Astrocyte (in vitro differentiated cells and primary cell): ENCODE data around the gene SPTBN1. TPM values are rescaled to one million over a fixed set of nuclear protein-coding genes. Genes with fewer than 3 reads are reported as not detected.

Experiments
- DNase-seq: peaks from one replicate; pipeline ENCODE4 v3.0.0-alpha.2; 2010; ENCODE audit warnings: low read depth
- FAIRE-seq: peaks from 2 replicates; lab custom pipeline; 2011; peaks lifted over from hg19 to GRCh38; lab: Jason Lieb, UNC
- H2AFZ ChIP-seq: 2 replicates; pipeline ENCODE4 v1.6.0; 2012; ENCODE audit warnings: low read depth, low read length, inconsistent platforms
- H3K27ac ChIP-seq: 2 replicates; pipeline ENCODE4 v1.5.1; 2011; ENCODE audit warnings: low read depth, low read length, inconsistent platforms
- H3K27me3 ChIP-seq: 2 replicates; pipeline ENCODE4 v1.6.0; 2011; ENCODE audit warnings: low read length, inconsistent platforms; ENCODE audit not compliant: insufficient read depth
- H3K36me3 ChIP-seq: 2 replicates; pipeline ENCODE4 v1.5.1; 2011; ENCODE audit warnings: low read length, inconsistent platforms; ENCODE audit not compliant: insufficient read depth
- H3K4me1 ChIP-seq: 2 replicates; pipeline ENCODE4 v1.5.1; 2011; ENCODE audit warnings: low read length, inconsistent platforms; ENCODE audit not compliant: insufficient read depth
- H3K4me2 ChIP-seq: 2 replicates; pipeline ENCODE4 v1.6.0; 2012; ENCODE audit warnings: low read length, inconsistent platforms
- H3K4me3 ChIP-seq: 2 replicates; pipeline ENCODE4 v1.5.1; 2011; ENCODE audit warnings: low read depth, mild to moderate bottlenecking, low read length, inconsistent platforms; ENCODE audit not compliant: insufficient read depth
- H3K79me2 ChIP-seq: 2 replicates; pipeline ENCODE4 v1.6.0; 2012; ENCODE audit warnings: mild to moderate bottlenecking, low read length, inconsistent platforms; ENCODE audit not compliant: insufficient read depth
- H3K9ac ChIP-seq: 2 replicates; pipeline ENCODE4 v1.6.0; 2012; ENCODE audit warnings: mild to moderate bottlenecking, low read length, inconsistent platforms
- H3K9me3 ChIP-seq: 2 replicates; pipeline ENCODE4 v1.5.1; 2012; ENCODE audit warnings: low read depth, mild to moderate bottlenecking, low read length, inconsistent platforms; ENCODE audit not compliant: insufficient read depth
- H4K20me1 ChIP-seq: 2 replicates; pipeline ENCODE4 v1.6.0; 2012; ENCODE audit warnings: low read length, inconsistent platforms; ENCODE audit not compliant: insufficient read depth
- H3K27ac Mint-ChIP-seq: one replicate; pipeline ENCODE4 v1.8.0; 2021; ENCODE audit warnings: mild to moderate bottlenecking, mixed read lengths; ENCODE audit not compliant: unreplicated experiment
- H3K27me3 Mint-ChIP-seq: one replicate; pipeline ENCODE4 v1.8.0; 2021; ENCODE audit warnings: low read depth, mixed read lengths; ENCODE audit not compliant: unreplicated experiment
- H3K36me3 Mint-ChIP-seq: one replicate; pipeline ENCODE4 v1.8.0; 2021; ENCODE audit warnings: low read depth, mixed read lengths; ENCODE audit not compliant: unreplicated experiment
- H3K4me1 Mint-ChIP-seq: one replicate; pipeline ENCODE4 v1.8.0; 2021; ENCODE audit warnings: low read depth, mixed read lengths; ENCODE audit not compliant: unreplicated experiment
- H3K4me3 Mint-ChIP-seq: one replicate; pipeline ENCODE4 v1.8.0; 2021; ENCODE audit warnings: mild to moderate bottlenecking, moderate library complexity, mixed read lengths; ENCODE audit not compliant: unreplicated experiment
- H3K9me3 Mint-ChIP-seq: one replicate; pipeline ENCODE4 v1.8.0; 2021; ENCODE audit warnings: mild to moderate bottlenecking, mixed read lengths; ENCODE audit not compliant: unreplicated experiment
- EZH2 ChIP-seq: IDR thresholded peaks from 2 replicates; pipeline ENCODE4 v1.6.1; 2012; ENCODE audit warnings: mild to moderate bottlenecking, low read length, inconsistent platforms; ENCODE audit not compliant: insufficient read depth
- total RNA-seq: library from RNA; stranded (reverse); gene quantifications from 2 replicates; pipeline ENCODE4 v1.2.1, GENCODE V29; 2021
- TF ChIP-seq, protein P1 (sequence below): IDR thresholded peaks from 2 replicates; pipeline ENCODE4 v1.5.1; 2011; ENCODE audit warnings: low read depth, mild to moderate bottlenecking, inconsistent platforms, low read length, moderate library complexity; ENCODE audit not compliant: insufficient read depth

The SPTBN1 gene
- total RNA-seq, 1 donor from 2014 or later, result 311 TPM

DNA sequence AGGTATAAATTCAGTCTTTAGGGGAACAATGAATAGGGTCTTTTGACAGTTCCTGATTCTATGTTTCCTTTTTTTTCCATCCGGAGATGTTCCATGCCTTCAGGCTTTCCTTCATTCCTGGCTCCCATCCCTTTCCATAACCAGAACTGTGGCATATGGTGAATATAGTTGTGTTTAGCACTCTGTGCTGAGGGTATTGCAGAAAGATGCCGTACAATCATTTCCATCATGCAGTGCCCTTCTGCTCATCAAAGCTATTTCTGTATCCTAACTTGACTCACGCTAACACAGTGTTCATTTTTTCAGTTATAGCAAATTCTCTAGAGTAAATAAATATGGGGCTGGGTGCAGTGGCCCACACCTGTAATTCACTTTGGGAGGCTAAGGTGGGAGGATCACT is 135.4 kb downstream of the SPTBN1 start:
- no peak overlapping the region for H3K27ac ChIP-seq
- no peaks in the 10 kb centered on the region for H3K9me3 ChIP-seq
- FAIRE-seq (no peak), DNase-seq (no peak)
- Mint-ChIP-seq H3K27me3 (no peaks in the 10 kb centered on the region), H3K27ac (no peak overlapping the region), H3K36me3 (peaks cover 8% of the 10 kb centered on the region), H3K4me3 (no peak overlapping the region), H3K9me3 (no peaks in the 10 kb centered on the region), H3K4me1 (peaks cover 38% of the 10 kb centered on the region)
- no peak overlapping the region for H3K9ac ChIP-seq
- no peaks in the 10 kb centered on the region for H3K27me3 ChIP-seq
- no peak overlapping the region for H3K4me2 ChIP-seq
- no peak overlapping the region for H2AFZ ChIP-seq
- peaks cover 42% of the 10 kb centered on the region for H3K4me1 ChIP-seq
- H3K79me2 ChIP-seq, result peaks cover 99% of the 10 kb centered on the region
- no peaks in the 10 kb centered on the region for H3K36me3 ChIP-seq
- H3K4me3 ChIP-seq, result no peak overlapping the region
- no peak for TF ChIP-seq EZH2
- TF ChIP-seq, protein P1, sequence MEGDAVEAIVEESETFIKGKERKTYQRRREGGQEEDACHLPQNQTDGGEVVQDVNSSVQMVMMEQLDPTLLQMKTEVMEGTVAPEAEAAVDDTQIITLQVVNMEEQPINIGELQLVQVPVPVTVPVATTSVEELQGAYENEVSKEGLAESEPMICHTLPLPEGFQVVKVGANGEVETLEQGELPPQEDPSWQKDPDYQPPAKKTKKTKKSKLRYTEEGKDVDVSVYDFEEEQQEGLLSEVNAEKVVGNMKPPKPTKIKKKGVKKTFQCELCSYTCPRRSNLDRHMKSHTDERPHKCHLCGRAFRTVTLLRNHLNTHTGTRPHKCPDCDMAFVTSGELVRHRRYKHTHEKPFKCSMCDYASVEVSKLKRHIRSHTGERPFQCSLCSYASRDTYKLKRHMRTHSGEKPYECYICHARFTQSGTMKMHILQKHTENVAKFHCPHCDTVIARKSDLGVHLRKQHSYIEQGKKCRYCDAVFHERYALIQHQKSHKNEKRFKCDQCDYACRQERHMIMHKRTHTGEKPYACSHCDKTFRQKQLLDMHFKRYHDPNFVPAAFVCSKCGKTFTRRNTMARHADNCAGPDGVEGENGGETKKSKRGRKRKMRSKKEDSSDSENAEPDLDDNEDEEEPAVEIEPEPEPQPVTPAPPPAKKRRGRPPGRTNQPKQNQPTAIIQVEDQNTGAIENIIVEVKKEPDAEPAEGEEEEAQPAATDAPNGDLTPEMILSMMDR, result no peak
- H4K20me1 ChIP-seq, result peaks cover 58% of the 10 kb centered on the region

- H3K27ac Mint-ChIP-seq, result no peak overlapping the region
- H3K4me3 ChIP-seq, result no peak overlapping the region
- no peak overlapping the region for H3K9ac ChIP-seq
- no peak overlapping the region for H3K4me3 Mint-ChIP-seq
- no peak for TF ChIP-seq EZH2
- TF ChIP-seq, protein P1, result no peak
- H3K4me1 ChIP-seq, result peaks cover 36% of the 10 kb centered on the region
- no peaks in the 10 kb centered on the region for H3K36me3 ChIP-seq
- FAIRE-seq (no peak), DNase-seq (no peak)
- peaks cover 99% of the 10 kb centered on the region for H3K79me2 ChIP-seq
- H3K9me3 Mint-ChIP-seq, result no peaks in the 10 kb centered on the region
- H3K36me3 Mint-ChIP-seq, result peaks cover 10% of the 10 kb centered on the region
- H2AFZ ChIP-seq, result no peak overlapping the region
- H3K4me2 ChIP-seq, result no peak overlapping the region
- H3K27ac ChIP-seq, result no peak overlapping the region
- peaks cover 37% of the 10 kb centered on the region for H3K4me1 Mint-ChIP-seq
- no peaks in the 10 kb centered on the region for H3K27me3 Mint-ChIP-seq
- no peaks in the 10 kb centered on the region for H3K27me3 ChIP-seq
- peaks cover 67% of the 10 kb centered on the region for H4K20me1 ChIP-seq
- H3K9me3 ChIP-seq, result no peaks in the 10 kb centered on the region
Measured at GRCh38 chr2:54593249-54593648, 137.1 kb downstream of the SPTBN1 start.

- Histone ChIP-seq H3K79me2 (peaks cover 99% of the 10 kb centered on the region), H3K9ac (no peak overlapping the region), H2AFZ (no peak overlapping the region), H3K4me3 (no peak overlapping the region), H3K27me3 (no peaks in the 10 kb centered on the region), H3K36me3 (no peaks in the 10 kb centered on the region), H3K4me1 (peaks cover 33% of the 10 kb centered on the region), H3K9me3 (no peaks in the 10 kb centered on the region), H4K20me1 (peaks cover 70% of the 10 kb centered on the region), H3K4me2 (no peak overlapping the region), H3K27ac (no peak overlapping the region)
- Mint-ChIP-seq H3K36me3 (peaks cover 13% of the 10 kb centered on the region), H3K4me3 (no peak overlapping the region), H3K4me1 (peaks cover 34% of the 10 kb centered on the region), H3K27ac (no peak overlapping the region), H3K27me3 (no peaks in the 10 kb centered on the region), H3K9me3 (no peaks in the 10 kb centered on the region)
- TF ChIP-seq, protein P1, result no peak
- TF ChIP-seq EZH2, result no peak
- DNase-seq (no peak), FAIRE-seq (no peak)
Measured at GRCh38 chr2:54594048-54594447, 137.9 kb downstream of the SPTBN1 start.
